HEK293 (cell line): Measurements from ENCODE around the gene TCTN1.
"Not testable (repeated sequence)": the region's sequence is repeated elsewhere in the genome, so short reads cannot be mapped to it uniquely, and the experiment has no call there.

Source experiments
- CTCF ChIA-PET: fragments of 350-600 bp; formaldehyde crosslinking; extraction: SDS; loops from one replicate; lab custom pipeline; 2021; ENCODE audit warnings: antibody characterized with exemption; lab: Yijun Ruan, JAX
- POLR2A ChIA-PET: fragments of 300-600 bp; formaldehyde crosslinking; extraction: SDS; loops from one replicate; lab custom pipeline; 2020; ENCODE audit warnings: antibody characterized with exemption, inconsistent platforms; lab: Yijun Ruan, JAX
- H3K27ac ChIP-seq: fragments of 200-500 bp; sonication (Bioruptor generic); 2 replicates; pipeline ENCODE4 v1.5.1; 2014; ENCODE audit warnings: low read depth, low read length, control low read depth, inconsistent platforms; ENCODE audit errors: extremely low read depth
- H3K36me3 ChIP-seq, 2 experiments: fragments of 200-500 bp in 1 of 2; sonication (Bioruptor generic) in 1 of 2; 1 replicate in 1 of 2; 2 replicates in 1 of 2; pipeline ENCODE4 v1.5.1; 2014 to 2017; ENCODE audit warnings: inconsistent platforms in 2 of 2, low read length in 2 of 2; ENCODE audit not compliant: control insufficient read depth in 2 of 2, insufficient read depth in 1 of 2
- H3K4me1 ChIP-seq: fragments of 200-500 bp; sonication (Bioruptor generic); 2 replicates; pipeline ENCODE4 v1.5.1; 2014; ENCODE audit warnings: mild to moderate bottlenecking, low read length, inconsistent platforms; ENCODE audit not compliant: control insufficient read depth, insufficient read depth
- H3K4me3 ChIP-seq: 2 replicates; pipeline ENCODE4 v1.5.1; 2011; ENCODE audit warnings: low read depth, mild to moderate bottlenecking, control low read depth, low read length, moderate library complexity
- H3K9me3 ChIP-seq: fragments of 200-500 bp; sonication (Bioruptor generic); 2 replicates; pipeline ENCODE4 v1.5.1; 2014; ENCODE audit warnings: low read depth, low read length, inconsistent platforms; ENCODE audit not compliant: control insufficient read depth, insufficient read depth
- PRDM1 ChIP-seq: fragments of 450-650 bp; formaldehyde crosslinking; IDR thresholded peaks from 2 replicates; pipeline ENCODE4; 2016; ENCODE audit warnings: missing biosample characterization, missing genetic modification characterization
- SALL2 ChIP-seq: fragments of 450-650 bp; formaldehyde crosslinking; IDR thresholded peaks from 2 replicates; pipeline ENCODE4 v1.5.0; 2017; ENCODE audit warnings: missing biosample characterization, mild to moderate bottlenecking, missing genetic modification characterization, borderline replicate concordance
- TCF7L2 ChIP-seq: IDR thresholded peaks from 2 replicates; pipeline ENCODE4 v1.6.1; 2011; ENCODE audit warnings: low read depth, mild to moderate bottlenecking, inconsistent platforms, low read length, moderate library complexity, borderline replicate concordance
- ZBTB17 ChIP-seq: fragments of 450-650 bp; formaldehyde crosslinking; IDR thresholded peaks from 2 replicates; pipeline ENCODE4 v1.5.1; 2016; ENCODE audit warnings: missing biosample characterization, missing genetic modification characterization
- ZEB2 ChIP-seq: fragments of 450-650 bp; formaldehyde crosslinking; IDR thresholded peaks from 2 replicates; pipeline ENCODE4 v1.5.1; 2016; ENCODE audit warnings: missing biosample characterization, missing genetic modification characterization
- ZFHX2 ChIP-seq: fragments of 450-650 bp; formaldehyde crosslinking; conservative IDR thresholded peaks from 2 replicates; pipeline ENCODE4 v1.5.1; 2016; ENCODE audit warnings: missing biosample characterization, missing genetic modification characterization
- ZNF112 ChIP-seq: fragments of 450-650 bp; formaldehyde crosslinking; IDR thresholded peaks from 2 replicates; pipeline ENCODE4 v1.5.0; 2017; ENCODE audit warnings: missing biosample characterization, missing genetic modification characterization
- ZNF121 ChIP-seq: fragments of 450-650 bp; formaldehyde crosslinking; IDR thresholded peaks from 2 replicates; pipeline ENCODE4 v1.5.1; 2016; ENCODE audit warnings: missing biosample characterization, missing genetic modification characterization
- ZNF132 ChIP-seq: fragments of 450-650 bp; formaldehyde crosslinking; IDR thresholded peaks from 2 replicates; pipeline ENCODE4 v1.5.1; 2017; ENCODE audit warnings: missing biosample characterization, missing genetic modification characterization, borderline replicate concordance
- ZNF423 ChIP-seq: fragments of 450-650 bp; formaldehyde crosslinking; IDR thresholded peaks from 2 replicates; pipeline ENCODE4 v1.5.1; 2016; ENCODE audit warnings: missing biosample characterization, missing genetic modification characterization
- ZNF510 ChIP-seq: fragments of 450-650 bp; formaldehyde crosslinking; IDR thresholded peaks from 2 replicates; pipeline ENCODE4 v1.5.1; 2018; ENCODE audit warnings: mild to moderate bottlenecking, missing genetic modification characterization, missing biosample characterization; ENCODE audit not compliant: insufficient replicate concordance
- ZNF624 ChIP-seq: fragments of 450-650 bp; formaldehyde crosslinking; IDR thresholded peaks from 2 replicates; pipeline ENCODE4 v1.5.1; 2017; ENCODE audit warnings: missing biosample characterization, missing genetic modification characterization
- ZNF660 ChIP-seq: fragments of 450-650 bp; IDR thresholded peaks from 2 replicates; pipeline ENCODE4 v1.5.1; 2018; ENCODE audit warnings: missing biosample characterization, mild to moderate bottlenecking, missing genetic modification characterization
- ZSCAN30 ChIP-seq: fragments of 450-650 bp; IDR thresholded peaks from 2 replicates; pipeline ENCODE4 v1.5.1; 2018; ENCODE audit warnings: missing biosample characterization, mild to moderate bottlenecking, missing genetic modification characterization, moderate library complexity
- ZXDB ChIP-seq: fragments of 450-650 bp; formaldehyde crosslinking; IDR thresholded peaks from 2 replicates; pipeline ENCODE4 v1.5.1; 2016; ENCODE audit warnings: missing biosample characterization, missing genetic modification characterization
- TF ChIP-seq, protein P1 (sequence below): IDR thresholded peaks from 2 replicates; pipeline ENCODE4 v1.6.1; 2011; ENCODE audit warnings: mild to moderate bottlenecking, low read depth, low read length, borderline replicate concordance
- TF ChIP-seq, protein P2 (sequence below): fragments of 450-650 bp; formaldehyde crosslinking; IDR thresholded peaks from 2 replicates; pipeline ENCODE4 v1.5.1; 2016; ENCODE audit warnings: missing biosample characterization, missing genetic modification characterization
- TF ChIP-seq, protein P3 (sequence below): fragments of 450-650 bp; formaldehyde crosslinking; IDR thresholded peaks from 2 replicates; pipeline ENCODE4 v1.5.1; 2017; ENCODE audit warnings: missing biosample characterization, missing genetic modification characterization

The TCTN1 gene

DNA sequence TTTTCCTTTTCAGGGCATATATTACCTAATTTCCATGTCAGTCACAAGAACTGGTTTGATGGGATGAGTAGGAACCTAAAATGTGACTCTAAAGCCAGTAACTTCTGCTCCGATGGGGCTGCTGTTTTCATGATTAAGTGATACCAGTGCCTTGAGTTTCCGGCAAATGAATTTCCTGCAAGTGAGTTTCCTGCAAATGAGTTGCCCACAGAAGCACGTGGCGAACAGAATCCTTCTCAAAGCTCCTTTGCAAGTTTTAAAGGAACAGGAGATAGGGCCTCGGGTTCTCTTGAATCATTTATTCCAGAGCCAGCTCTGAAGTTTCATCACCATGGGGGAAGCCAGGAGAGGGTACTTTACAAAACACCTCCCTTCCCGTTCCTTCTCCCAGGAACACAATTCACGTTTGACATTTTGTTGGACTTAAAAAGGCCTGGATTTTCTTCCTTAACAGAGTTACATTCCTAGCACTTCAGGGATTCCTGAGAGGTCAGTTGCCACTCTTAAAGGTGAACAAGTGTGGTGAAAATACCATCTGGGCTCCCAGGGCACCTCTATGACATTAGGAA is 28.6 kb upstream of the TCTN1 start:
- Histone ChIP-seq H3K27ac (no peak overlapping the region), H3K36me3 (no peaks in the 10 kb centered on the region; a peak in 1 of 3 replicates), H3K4me3 (no peak overlapping the region), H3K4me1 (peaks cover 2% of the 10 kb centered on the region; the same call in 1 of the 2 replicates), H3K9me3 (no peaks in the 10 kb centered on the region)
- TF ChIP-seq TCF7L2 = no peak
- no peak for TF ChIP-seq ZNF132 (tag by site-specific recombination)
- TF ChIP-seq ZSCAN30 (tag by site-specific recombination) = no peak
- no peak for TF ChIP-seq ZFHX2 (tag by site-specific recombination)
- TF ChIP-seq ZEB2 = no peak
- ChIA-PET POLR2A (no interaction called here), CTCF (interaction anchor here (0.6 to 1.9 kb wide), 6 partner anchors 16 to 347 kb away, joined by 3 to 7 read pairs (median 6); no protein-coding TSS in a partner anchor)

DNA sequence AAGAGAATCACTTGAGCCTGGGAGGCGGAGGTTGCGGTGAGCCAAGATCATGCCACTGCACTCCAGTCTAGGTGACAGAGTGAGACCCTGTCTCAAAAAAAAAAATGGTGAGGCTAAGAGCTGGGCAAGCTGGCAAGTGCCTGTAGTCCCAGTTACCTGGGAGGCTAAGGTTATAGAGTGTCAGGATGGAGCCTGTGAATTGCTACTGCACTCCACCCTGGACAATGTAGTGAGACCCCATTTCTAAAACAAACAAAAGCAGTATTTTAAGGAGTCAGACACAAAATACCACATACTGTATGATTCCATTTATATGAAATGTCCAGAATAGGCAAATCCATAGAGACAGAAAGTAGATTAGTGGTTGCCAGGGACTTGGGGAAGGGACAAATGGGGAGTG is 26.8 kb upstream of the TCTN1 start:
- POLR2A ChIA-PET, H3K4me1 ChIP-seq, H3K36me3 ChIP-seq, H3K27ac ChIP-seq, H3K9me3 ChIP-seq, H3K4me3 ChIP-seq: not testable (repeated sequence)
- TF ChIP-seq ZNF121 (tag by site-specific recombination) = peak; percentile 62; the same call in 1 of the 2 replicates
- CTCF ChIA-PET = interaction anchor here (1.4 kb wide), 1 partner anchor 14 kb away, joined by 3 read pairs; no protein-coding TSS in a partner anchor

DNA sequence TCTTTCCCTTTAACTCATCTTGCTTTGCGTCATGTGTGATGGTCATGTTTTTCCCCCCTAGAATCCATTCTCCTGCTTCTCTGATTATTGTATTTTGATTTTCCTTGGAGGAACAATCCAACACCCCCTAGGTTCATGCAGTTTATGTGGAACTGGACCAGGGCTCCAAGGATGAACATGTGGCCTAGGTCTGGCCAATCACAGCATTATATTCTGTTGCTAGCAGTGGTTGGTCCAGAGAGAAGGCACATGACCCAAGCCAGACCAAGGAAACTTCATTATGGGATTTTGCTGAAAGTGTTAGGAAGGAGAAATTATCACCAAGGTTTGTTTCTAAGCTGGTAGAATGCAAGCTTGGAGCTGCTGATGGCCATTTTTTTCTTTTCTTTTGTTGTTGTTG is 23.9 kb upstream of the TCTN1 start:
- no peak overlapping the region for H3K27ac ChIP-seq
- H3K36me3 ChIP-seq = no peaks in the 10 kb centered on the region
- TF ChIP-seq ZNF510 = no peak
- no peak for TF ChIP-seq PRDM1 (tag by site-specific recombination)
- no peak for TF ChIP-seq ZNF112 (tag by site-specific recombination)
- TF ChIP-seq, protein P1, sequence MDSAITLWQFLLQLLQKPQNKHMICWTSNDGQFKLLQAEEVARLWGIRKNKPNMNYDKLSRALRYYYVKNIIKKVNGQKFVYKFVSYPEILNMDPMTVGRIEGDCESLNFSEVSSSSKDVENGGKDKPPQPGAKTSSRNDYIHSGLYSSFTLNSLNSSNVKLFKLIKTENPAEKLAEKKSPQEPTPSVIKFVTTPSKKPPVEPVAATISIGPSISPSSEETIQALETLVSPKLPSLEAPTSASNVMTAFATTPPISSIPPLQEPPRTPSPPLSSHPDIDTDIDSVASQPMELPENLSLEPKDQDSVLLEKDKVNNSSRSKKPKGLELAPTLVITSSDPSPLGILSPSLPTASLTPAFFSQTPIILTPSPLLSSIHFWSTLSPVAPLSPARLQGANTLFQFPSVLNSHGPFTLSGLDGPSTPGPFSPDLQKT = no peak
- TF ChIP-seq SALL2 (tag by site-specific recombination) = no peak
- TF ChIP-seq ZNF660 (tag by site-specific recombination) = no peak
- TF ChIP-seq TCF7L2 = no peak
- TF ChIP-seq ZBTB17 = no peak
- TF ChIP-seq ZNF624 (tag by site-specific recombination) = no peak
- no peak for TF ChIP-seq ZXDB (tag by site-specific recombination)
- TF ChIP-seq, protein P2, sequence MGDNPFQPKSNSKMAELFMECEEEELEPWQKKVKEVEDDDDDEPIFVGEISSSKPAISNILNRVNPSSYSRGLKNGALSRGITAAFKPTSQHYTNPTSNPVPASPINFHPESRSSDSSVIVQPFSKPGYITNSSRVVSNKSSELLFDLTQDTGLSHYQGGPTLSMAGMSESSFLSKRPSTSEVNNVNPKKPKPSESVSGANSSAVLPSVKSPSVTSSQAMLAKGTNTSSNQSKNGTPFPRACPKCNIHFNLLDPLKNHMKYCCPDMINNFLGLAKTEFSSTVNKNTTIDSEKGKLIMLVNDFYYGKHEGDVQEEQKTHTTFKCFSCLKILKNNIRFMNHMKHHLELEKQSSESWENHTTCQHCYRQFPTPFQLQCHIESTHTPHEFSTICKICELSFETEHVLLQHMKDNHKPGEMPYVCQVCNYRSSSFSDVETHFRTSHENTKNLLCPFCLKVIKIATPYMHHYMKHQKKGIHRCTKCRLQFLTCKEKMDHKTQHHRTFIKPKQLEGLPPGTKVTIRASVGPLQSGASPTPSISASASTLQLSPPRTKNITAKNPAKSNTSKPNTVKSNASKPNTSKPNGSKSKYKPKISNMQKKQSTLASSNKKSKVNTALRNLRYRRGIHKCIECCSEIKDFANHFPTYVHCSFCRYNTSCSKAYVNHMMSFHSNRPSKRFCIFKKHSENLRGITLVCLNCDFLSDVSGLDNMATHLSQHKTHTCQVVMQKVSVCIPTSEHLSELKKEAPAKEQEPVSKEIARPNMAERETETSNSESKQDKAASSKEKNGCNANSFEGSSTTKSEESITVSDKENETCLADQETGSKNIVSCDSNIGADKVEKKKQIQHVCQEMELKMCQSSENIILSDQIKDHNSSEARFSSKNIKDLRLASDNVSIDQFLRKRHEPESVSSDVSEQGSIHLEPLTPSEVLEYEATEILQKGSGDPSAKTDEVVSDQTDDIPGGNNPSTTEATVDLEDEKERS (tag by site-specific recombination) = no peak
- no peak for TF ChIP-seq ZEB2
- TF ChIP-seq, protein P3, sequence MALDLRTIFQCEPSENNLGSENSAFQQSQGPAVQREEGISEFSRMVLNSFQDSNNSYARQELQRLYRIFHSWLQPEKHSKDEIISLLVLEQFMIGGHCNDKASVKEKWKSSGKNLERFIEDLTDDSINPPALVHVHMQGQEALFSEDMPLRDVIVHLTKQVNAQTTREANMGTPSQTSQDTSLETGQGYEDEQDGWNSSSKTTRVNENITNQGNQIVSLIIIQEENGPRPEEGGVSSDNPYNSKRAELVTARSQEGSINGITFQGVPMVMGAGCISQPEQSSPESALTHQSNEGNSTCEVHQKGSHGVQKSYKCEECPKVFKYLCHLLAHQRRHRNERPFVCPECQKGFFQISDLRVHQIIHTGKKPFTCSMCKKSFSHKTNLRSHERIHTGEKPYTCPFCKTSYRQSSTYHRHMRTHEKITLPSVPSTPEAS = no peak
- no peak for TF ChIP-seq ZNF423 (tag by site-specific recombination)
- H3K4me1 ChIP-seq = peaks cover 6% of the 10 kb centered on the region; the same call in 1 of the 2 replicates
- POLR2A ChIA-PET = interaction anchor here (0.6 to 0.7 kb wide), 2 partner anchors 10 to 38 kb away, joined by 3 read pairs; no protein-coding TSS in a partner anchor
- H3K4me3 ChIP-seq = no peak overlapping the region
- no peaks in the 10 kb centered on the region for H3K9me3 ChIP-seq
- CTCF ChIA-PET = interaction anchor here (0.6 to 4.7 kb wide), 3 partner anchors 11 to 1196 kb away, joined by 3 to 26 read pairs (median 4); no protein-coding TSS in a partner anchor
